ENCODE measurements around the gene XPC. TPM values are rescaled to one million over a fixed set of nuclear protein-coding genes. Genes with fewer than 3 reads are reported as not detected.

XPC gene
- total RNA-seq, 6 experiments from 2014 or later, result 14.4 to 23.1 (median 20.0) TPM

DNA sequence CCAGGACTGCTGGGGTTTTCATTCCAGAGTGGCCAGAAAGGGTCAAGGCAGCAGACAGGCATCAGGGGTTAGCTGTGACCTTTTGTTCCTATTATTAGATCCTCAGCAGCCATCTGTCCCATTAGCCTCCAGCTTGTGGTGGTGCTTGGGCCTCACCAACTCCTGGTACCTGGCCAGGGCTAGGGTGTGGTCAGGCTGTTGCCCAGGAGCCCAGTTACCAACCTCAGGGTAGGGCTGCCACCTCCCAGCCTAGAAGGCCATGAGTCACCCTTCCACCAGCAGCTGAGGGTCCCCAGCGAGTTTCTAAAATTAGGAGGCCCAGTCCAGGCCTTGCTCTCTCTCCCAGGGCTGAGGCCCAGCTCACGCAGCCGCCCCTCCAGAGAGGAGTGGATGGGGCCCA lies 41.4 kb downstream of the XPC start:
- no peak overlapping the region for H3K4me3 ChIP-seq
- TF ChIP-seq, protein P1, sequence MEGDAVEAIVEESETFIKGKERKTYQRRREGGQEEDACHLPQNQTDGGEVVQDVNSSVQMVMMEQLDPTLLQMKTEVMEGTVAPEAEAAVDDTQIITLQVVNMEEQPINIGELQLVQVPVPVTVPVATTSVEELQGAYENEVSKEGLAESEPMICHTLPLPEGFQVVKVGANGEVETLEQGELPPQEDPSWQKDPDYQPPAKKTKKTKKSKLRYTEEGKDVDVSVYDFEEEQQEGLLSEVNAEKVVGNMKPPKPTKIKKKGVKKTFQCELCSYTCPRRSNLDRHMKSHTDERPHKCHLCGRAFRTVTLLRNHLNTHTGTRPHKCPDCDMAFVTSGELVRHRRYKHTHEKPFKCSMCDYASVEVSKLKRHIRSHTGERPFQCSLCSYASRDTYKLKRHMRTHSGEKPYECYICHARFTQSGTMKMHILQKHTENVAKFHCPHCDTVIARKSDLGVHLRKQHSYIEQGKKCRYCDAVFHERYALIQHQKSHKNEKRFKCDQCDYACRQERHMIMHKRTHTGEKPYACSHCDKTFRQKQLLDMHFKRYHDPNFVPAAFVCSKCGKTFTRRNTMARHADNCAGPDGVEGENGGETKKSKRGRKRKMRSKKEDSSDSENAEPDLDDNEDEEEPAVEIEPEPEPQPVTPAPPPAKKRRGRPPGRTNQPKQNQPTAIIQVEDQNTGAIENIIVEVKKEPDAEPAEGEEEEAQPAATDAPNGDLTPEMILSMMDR (IDR thresholded peaks at IDR 0.05), result no peak
- no peak for TF ChIP-seq POLR2A (IDR thresholded peaks at IDR 0.05)
- peaks cover 0 to 41% (median 4%) of the 10 kb centered on the region in 4 donors for H3K36me3 ChIP-seq
- DNase-seq (no peak), ATAC-seq (peak in 3 of 4 donors; percentile 6 to 33 (median 20))
- H3K4me1 ChIP-seq, result peaks cover 0 to 45% (median 19%) of the 10 kb centered on the region in 4 donors
- WGBS (ENCODE audit: insufficient coverage, low coverage, low lambda C conversion rate, missing lambda C conversion rate), result no CpG with 5 or more reads among the region's 3 CpGs
- H3K27me3 ChIP-seq, result no peaks in the 10 kb centered on the region
- H3K27ac ChIP-seq, result peak overlapping the region in 1 of 3 donors; percentile 38
- intact Hi-C loops (cut with DNase I), result no loop called here
- H3K9me3 ChIP-seq, result no peaks in the 10 kb centered on the region

DNA sequence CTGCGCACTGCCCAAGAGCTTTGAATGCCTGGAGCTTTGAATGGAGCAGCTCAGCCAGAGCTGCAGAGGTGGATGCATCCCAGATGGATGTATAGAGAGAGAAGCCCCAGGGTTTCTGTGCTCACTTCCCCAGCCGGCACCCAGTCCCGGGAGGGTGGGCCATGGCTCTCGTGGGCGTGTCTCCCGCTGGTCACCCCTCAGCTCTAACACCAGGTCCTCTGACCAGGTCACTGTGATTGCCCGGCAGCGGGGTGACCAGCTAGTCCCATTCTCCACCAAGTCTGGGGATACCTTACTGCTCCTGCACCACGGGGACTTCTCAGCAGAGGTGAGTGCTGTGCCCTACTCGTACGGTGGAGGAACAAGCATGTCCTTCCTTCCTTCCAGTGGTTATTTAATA lies 42.8 kb downstream of the XPC start:
- no peak for DNase-seq
- no peaks in the 10 kb centered on the region for H3K27me3 ChIP-seq
- intact Hi-C loops (cut with DNase I), result no loop called here

DNA sequence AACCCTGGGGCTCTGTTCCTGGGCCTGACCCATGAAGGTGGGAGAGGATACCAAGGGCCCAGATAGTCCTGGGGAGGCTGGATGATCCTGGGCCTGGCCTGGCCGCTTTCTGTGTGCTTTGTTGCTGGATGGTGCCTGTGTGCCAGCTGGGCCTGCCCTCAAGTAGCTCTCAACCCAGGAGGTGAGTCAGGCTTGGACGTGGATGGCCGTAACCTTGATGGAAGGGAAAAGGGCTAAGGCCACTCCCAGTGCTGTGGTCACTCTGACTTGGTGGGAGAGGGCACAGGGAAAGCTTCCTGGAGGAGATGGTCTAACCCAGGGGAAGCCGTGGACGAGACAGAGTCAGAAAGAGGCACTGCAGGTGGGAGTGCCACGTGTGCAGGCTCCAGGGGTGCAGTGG lies 44.1 kb downstream of the XPC start:
- no peak overlapping the region for H3K4me3 ChIP-seq
- H3K36me3 ChIP-seq, result peaks cover 0 to 64% (median 11%) of the 10 kb centered on the region in 4 donors
- intact Hi-C loops (cut with DNase I), result no loop called here
- H3K27me3 ChIP-seq, result no peaks in the 10 kb centered on the region
- DNase-seq, result no peak
- WGBS (ENCODE audit: insufficient coverage, low coverage, low lambda C conversion rate, missing lambda C conversion rate), result 94% methylated on average over 3 of the region's 6 CpGs
- H3K4me1 ChIP-seq, result peaks cover 0 to 24% (median 10%) of the 10 kb centered on the region in 4 donors
- no peaks in the 10 kb centered on the region for H3K9me3 ChIP-seq
- ATAC-seq, result no peak
- TF ChIP-seq POLR2A (IDR thresholded peaks at IDR 0.05), result no peak
- TF ChIP-seq, protein P1 (IDR thresholded peaks at IDR 0.05), result no peak
- no peak overlapping the region for H3K27ac ChIP-seq

More for the DNA sequence above, 42.8 kb downstream of the XPC start:
- WGBS (ENCODE audit: insufficient coverage, low coverage, low lambda C conversion rate, missing lambda C conversion rate), result 93% methylated on average over 4 of the region's 11 CpGs
- no peak for TF ChIP-seq POLR2A (IDR thresholded peaks at IDR 0.05)
- TF ChIP-seq, protein P1 (IDR thresholded peaks at IDR 0.05), result no peak
- no peak overlapping the region for H3K4me3 ChIP-seq
- H3K27ac ChIP-seq, result no peak overlapping the region
- no peak for ATAC-seq
- H3K9me3 ChIP-seq, result no peaks in the 10 kb centered on the region
- H3K4me1 ChIP-seq, result peaks cover 0 to 31% (median 12%) of the 10 kb centered on the region in 4 donors
- H3K36me3 ChIP-seq, result peaks cover 0 to 56% (median 10%) of the 10 kb centered on the region in 4 donors

DNA sequence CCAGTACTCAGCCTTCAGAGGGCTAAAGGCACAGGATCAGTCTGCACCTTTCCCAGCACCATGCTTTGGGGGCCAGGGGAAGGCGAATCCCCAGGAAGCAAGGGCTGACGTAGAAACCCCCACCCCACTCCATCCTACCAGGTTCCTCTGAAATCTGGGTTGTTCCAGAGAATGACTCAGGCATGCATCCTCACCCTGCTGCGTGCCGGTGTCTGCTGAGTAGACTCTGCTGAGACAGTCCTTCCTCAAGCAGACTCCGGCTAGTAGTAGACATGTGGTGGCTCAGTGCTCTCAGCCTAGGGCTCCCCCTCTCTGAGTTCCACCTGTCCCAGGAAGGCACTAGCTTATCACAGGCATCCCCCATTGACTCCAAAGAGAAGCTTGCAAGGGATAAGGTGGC lies 44.5 kb downstream of the XPC start:
- Histone ChIP-seq H3K4me3 (no peak overlapping the region), H3K4me1 (peaks cover 0 to 24% (median 10%) of the 10 kb centered on the region in 4 donors), H3K9me3 (no peaks in the 10 kb centered on the region), H3K36me3 (peaks cover 0 to 64% (median 11%) of the 10 kb centered on the region in 4 donors), H3K27ac (no peak overlapping the region), H3K27me3 (no peaks in the 10 kb centered on the region)
- intact Hi-C loops (cut with DNase I), result no loop called here
- no peak for TF ChIP-seq POLR2A (IDR thresholded peaks at IDR 0.05)
- TF ChIP-seq, protein P1 (IDR thresholded peaks at IDR 0.05), result no peak
- 90% methylated on average over 2 of the region's 5 CpGs for WGBS (ENCODE audit: insufficient coverage, low coverage, low lambda C conversion rate, missing lambda C conversion rate)
- ATAC-seq (no peak), DNase-seq (no peak)

Measured in right lobe of liver (tissue), 6 donors.